HG02798 (cell line): ENCODE results near the gene CHST15.
"Not testable (repeated sequence)": the region's sequence is repeated elsewhere in the genome, so short reads cannot be mapped to it uniquely, and the experiment has no call there.

ENCODE experiments used
- ATAC-seq: cut with Tn5 transposase; IDR thresholded peaks from one replicate; pipeline ENCODE4 v1.9.1; 2021; ENCODE audit warnings: mild to moderate bottlenecking; ENCODE audit not compliant: unreplicated experiment, poor library complexity

The CHST15 gene

DNA sequence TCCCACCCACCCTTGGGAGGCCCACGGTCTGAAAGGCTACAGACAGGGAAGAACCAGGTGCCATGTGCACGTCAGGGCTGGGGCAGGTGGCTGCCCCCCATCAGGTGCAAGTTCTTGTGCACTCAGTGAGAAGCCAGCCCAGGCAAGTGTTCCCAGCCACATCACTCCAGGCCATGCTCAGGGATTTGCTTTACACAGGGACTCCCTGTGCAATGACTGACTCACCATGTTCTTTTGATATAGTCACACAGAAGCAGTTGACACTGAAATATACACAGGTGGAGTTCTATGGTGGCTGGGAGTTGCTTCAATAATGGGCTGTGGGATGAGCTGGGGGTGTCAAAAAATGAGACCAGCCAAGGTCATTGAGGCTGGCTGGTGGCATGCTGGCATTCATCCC is 8.0 kb upstream of the CHST15 start:
- no peak for ATAC-seq

DNA sequence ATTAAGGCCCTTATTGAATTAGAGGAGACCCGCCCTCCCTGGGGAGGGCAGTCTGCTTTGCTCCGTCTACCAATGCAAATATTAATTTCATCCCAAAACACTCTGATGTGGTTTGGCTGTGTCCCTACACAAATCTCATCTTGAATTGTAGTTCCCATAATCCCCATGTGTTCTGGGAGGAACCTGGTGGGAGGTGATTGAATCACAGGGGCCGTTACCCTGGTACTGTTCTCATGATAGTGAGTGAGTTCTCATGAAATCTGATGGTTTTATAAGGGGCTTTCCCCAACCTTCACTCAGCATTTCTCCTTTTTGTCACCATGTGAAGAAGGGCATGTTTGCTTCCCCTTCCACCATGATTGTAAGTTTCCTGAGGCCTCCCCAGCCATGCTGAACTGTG is 7.3 kb upstream of the CHST15 start:
- not testable (repeated sequence) for ATAC-seq

DNA sequence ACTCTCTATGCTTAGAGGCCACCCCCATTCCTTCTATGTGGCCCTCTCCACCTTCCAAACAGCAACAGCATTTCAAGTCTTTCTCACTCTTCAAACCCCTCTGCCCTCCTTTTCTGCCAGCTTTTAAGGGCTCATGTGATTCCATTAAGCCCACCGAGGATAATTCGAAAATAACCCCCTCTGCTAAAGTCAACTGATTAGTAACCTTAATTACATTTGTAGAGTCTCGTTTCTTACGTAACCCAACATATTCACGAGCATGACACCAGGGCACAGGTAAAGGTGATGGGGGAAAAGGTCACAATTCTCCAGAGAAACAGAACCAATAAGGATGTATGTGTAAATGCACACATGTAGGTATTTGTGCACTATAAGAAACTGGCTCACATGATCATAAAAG is 6.7 kb upstream of the CHST15 start:
- ATAC-seq, result no peak

DNA sequence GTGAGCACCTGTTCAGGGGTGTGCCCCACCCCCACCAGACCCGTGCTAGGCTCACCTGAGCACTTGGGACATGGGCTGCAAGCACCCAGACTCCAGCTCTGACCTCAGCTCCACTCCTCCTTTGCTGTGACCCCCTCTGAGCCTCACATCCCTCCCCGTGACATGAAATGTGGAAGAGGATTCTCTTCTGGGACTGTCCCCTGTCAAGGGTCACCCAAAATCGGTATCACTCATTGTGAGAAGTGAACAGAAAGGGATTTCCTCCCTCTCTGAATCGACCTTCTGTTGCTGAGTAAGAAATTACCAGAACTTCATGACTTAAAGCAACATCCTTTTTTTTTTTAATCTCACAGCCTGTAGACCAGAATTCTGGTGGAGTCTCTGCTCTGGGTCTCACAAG is 6.2 kb upstream of the CHST15 start:
- ATAC-seq, result no peak

DNA sequence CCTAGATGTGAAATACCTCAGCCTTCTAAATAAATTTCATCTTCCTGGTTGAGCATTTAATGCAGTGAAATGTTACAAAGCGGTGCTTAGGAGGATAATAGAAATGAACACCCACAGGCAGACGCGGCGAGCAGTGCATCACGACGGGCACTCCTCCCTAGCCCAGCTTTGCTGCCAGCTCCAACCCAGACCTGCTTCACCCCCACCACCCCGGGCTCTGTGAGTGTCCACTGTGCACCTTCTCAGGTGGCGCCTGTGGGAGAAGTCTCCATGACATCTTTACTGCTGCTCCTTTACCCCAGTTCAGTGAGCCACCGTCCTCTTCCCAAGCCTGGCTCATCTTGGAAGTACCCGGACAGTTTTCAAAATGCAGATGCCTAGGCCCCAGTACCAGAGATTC is 5.2 kb upstream of the CHST15 start:
- ATAC-seq, result no peak

DNA sequence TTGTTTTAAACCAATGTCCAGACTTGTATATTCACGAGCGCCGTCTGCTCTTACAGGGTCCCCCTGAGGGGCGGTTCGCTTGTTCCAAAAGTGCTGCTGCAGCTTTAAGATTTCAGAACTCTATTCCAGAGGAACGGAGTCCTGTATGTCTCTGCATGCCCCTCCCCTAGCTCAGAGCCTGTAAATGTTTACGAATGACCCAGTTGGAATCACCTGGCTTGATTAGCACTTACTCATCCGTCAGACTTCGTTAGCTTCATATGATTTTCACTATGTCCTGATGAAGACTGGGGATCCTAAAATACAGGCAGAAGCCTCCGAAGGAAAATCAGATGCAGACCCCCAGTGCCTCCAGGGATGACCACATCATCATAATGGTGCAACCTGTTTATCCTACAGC is 4.5 kb upstream of the CHST15 start:
- ATAC-seq, result no peak

DNA sequence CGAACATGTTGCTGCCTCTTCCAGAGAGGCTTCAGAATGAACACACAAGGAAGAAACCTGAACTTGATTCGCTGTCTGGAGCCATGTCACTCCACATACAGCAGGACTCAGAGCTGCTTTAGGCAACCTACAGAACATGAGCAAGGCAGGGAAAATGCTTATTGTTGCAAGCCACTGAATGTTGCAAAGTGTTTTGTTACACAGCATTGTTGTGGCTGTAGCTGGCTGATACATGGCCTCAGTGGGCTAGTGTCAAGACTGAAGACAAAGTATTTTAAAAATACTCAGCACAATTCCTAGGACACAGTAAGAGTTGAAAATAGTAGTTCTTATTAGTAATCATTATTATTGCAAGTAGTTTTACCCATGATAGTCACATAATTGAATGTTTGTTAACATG is 3.1 kb upstream of the CHST15 start:
- no peak for ATAC-seq

DNA sequence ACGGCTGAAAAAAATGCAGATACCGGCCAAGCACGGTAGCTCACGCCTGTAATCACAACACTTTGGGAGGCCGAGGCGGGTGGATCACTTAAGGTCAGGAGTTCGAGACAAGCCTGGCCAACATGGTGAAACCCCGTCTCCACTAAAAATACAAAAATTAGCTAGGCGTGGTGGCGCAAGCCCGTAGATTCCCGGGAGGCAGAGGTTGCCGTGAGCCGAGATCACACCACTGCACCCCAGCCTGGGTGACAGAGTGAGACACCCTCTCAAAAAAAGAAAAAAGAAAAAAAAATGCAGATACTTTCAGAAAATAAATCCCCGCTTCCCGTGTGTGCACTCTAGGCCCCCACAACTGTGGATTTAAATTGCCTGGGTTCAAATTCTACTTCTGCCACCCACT is 2.4 kb upstream of the CHST15 start:
- not testable (repeated sequence) for ATAC-seq

DNA sequence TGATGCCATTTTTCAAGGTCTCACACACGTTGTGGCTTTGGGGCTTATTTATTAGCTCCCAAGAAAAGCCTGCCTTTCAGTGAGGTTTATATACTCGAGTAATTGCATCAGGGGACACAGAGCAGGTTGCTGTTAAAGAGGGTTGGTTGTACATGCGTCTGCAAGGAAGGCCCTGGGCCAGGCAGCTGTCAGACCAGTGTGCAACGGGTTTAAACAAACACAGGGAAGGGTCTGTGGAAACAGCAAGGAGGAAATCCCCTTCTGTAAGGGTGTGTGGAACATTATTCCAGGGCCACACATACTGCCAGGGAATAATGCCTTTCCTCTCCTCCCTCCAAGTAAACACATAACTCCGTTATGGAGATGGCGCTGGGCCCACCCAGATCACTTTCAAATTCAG is 1.7 kb upstream of the CHST15 start:
- no peak for ATAC-seq

DNA sequence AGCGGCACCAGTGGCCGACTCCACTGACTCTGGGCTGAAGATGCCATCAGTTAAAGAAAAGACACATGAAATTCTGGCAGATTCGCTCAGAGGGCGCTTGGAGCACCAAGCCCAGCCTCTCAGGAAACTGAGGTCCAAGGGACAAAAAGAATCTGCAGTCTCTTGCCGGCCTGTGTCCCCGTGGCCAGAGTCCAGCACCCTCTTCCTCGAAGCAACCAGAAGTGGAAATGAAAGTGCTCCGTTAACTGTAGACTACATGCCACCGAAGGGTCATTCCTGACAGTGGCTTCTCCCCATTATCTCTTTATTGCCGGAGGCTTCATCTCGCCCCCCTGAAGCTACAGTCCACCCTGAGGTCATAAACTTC is 1.0 kb upstream of the CHST15 start:
- ATAC-seq, result no peak

DNA sequence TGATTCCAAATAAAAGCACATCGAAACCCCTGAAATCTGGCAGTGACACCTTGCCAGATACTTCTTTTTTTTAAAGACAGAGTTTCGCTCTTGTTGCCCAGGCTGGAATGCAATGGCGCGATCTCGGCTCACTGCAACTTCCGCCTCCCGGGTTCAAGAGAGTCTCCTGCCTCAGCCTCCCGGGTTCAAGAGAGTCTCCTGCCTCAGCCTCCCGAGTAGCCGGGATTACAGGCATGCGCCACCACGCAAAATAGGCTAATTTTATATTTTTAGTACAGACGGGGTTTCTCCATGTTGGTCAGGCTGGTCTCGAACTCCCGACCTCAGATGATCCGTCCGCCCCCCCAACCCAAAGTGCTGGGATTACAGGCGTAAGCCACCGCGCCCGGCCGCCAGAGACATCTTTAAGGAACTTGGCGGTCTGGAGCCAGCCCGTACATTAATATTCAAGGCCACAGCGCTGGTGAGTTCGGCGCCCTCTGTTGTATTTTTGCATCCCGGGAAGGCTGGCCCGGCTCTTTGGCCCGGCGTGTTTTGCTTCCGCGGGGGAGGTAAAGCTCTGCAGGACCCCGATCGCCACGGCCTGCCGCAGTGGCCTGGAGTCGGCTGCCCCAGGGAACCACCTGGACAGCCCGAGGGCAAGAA is 498 bp upstream of the CHST15 start:
- ATAC-seq, result not testable (repeated sequence)

DNA sequence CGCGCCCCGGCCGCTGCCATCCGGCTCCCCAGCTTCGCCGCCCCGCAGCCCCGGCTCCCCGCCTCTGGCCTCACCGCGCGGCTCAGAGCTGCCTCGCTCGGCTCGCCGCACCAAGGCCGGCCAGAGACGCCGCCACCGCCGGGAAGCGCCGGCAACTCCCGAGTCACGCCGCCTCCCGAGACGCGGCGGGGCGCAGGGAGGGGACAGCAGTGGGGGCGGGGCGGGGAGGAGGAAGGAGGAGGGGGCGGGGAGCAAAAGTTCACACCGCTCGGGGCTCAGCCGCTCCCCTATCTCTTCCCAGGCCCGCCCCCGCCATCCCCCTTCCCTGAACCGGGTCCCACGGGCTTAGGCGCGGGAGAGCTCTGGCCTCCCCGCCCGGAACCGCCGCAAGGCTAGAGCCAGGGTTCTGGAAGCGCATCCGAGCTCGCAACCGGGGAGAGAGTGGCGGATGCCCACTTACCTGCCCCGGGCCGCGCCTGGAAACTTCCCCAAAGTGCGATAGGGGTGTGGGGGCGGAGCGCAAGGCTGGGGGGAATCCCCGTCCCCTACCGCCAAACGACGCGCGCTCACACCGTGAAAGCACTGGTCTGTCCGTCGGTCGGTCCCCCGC is 1.0 kb downstream of the CHST15 start:
- ATAC-seq, result peak; percentile 46

DNA sequence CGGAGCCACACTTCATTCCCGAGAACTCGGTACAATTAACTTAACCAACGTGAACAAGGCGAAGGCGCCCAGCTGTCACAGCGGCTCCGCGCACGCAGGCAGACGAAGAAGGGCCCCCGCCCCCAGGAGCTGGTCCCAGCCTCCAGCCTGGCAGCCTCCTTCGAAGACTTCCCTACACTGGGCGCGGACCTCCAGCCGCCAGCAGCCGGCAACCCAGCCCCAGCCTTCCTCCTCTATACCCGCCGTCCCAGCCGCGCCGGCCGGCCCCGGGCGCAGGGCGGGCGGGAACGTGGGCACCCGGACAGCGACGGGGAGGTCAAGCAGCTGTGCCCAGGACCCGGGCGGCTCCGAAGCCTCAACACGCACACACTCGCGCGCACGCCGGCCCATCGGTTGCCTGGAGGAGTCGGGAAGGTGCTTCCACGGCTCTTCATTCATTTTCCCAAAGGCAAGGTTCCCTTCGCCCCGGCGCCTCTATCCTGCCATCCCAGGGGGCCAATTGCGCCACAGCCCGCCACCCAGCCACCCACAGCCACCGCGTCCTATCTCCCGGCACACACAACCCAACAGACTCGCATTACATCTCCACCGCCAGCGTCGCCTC is 1.6 kb downstream of the CHST15 start:
- ATAC-seq, result no peak

DNA sequence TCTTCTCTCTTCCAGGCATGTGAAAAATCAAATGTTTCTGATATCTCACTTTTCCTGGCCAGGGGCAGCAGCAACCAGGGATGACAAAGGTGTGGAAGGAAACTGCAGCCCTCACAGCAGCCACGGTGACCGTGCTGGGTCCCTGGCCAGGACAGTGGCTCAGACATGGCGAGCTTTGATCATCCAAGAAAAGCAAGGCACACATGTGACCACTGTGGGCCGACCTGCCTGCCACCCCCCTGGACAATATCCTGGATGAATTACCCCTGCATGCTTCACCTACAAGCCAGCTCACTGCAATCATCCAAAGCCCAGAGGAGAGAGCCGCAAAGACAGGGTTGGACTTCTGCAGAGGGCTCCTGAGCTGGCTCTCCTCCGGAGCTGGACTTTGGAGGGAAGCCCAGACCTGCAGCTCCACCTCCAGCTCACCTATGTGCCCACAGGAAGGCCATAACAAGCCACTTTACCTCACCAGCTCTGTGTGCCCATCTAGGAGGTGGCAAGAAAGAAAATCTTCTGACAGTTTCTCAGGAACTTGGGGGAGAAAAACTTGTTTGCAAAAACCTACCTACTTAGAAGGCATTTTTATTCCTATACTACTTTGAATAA is 2.7 kb downstream of the CHST15 start:
- no peak for ATAC-seq

DNA sequence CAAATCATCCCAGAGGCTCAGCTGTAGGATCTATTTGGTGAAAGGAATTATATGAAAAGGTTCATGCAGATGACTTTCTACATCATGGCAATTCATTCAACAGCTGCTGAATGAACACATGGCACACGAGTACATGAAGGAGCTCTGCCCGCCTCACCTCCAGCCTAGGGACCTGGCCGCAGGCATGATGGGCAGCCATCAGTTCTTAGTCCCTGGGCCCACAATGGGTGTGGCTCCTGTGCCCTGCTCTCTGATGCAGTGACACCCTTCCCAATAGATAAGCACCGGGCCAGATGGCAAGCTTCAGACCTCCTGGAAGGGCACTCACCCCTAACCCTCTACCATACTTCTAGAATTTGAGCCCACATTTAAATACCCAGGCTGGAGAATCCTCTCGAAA is 3.5 kb downstream of the CHST15 start:
- ATAC-seq, result no peak

DNA sequence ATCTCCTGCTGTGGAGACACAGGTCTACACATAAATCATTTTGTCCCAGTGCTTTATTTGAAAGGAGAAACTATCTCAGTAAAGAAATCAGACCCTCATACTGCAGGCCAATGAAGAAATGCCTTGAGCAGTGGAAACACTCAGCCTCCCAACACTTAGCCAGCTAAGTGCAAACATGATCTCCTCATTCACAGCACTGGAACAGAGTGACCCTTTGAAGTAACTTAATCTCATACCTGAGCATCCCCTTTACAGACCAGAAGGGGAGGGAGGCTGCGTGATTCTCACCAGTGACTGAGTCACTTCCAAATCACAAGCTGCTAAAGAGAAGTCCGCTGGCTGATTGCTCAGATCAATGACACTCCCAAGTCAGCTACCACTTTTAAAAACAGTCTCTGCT is 4.5 kb downstream of the CHST15 start:
- no peak for ATAC-seq

DNA sequence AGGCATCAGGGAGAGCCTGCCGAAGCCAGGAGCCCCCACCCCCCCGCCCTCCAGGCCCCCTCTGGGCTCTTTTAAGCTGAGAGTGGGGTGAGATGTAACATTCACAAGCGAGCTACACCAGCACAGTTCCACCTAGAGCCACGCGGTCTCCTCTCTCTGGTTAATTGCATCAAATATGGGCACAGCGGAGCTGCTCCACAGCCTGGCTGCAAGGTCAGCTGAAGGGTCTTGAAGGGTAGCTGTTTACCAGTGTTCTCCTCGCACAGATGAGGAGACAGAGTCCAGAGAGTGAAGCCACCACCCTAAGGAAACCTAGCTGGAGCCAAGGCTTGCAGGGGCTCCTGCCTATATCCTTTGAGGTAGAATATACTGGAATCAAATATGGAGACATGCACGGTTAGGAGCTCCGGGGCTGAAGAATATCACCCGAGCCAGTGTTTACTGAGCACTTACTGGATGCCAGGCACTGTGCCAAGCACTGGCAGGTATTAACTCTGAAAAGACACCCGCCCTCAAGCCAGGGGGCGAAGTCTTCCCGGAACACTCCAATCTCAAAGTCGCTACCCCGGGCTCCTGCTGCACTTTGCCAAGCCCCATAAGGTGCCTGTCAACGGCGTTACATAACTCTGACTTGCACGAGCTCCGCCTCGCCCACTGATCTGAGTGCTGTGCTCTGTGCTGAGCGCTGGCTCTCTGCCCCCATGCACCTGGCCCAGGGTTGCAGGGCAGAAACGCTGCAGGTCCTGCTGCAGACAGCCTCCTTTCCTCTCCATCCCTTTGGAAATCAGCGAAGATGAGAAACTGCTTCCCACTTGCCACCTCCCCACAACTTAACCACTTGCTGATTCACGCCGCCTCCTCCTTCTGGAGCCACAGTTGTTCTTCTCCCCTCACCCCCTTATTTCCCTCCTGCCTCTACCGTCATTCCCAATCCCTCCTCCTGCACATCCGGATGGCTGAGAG is 5.4 kb downstream of the CHST15 start:
- ATAC-seq, result no peak

DNA sequence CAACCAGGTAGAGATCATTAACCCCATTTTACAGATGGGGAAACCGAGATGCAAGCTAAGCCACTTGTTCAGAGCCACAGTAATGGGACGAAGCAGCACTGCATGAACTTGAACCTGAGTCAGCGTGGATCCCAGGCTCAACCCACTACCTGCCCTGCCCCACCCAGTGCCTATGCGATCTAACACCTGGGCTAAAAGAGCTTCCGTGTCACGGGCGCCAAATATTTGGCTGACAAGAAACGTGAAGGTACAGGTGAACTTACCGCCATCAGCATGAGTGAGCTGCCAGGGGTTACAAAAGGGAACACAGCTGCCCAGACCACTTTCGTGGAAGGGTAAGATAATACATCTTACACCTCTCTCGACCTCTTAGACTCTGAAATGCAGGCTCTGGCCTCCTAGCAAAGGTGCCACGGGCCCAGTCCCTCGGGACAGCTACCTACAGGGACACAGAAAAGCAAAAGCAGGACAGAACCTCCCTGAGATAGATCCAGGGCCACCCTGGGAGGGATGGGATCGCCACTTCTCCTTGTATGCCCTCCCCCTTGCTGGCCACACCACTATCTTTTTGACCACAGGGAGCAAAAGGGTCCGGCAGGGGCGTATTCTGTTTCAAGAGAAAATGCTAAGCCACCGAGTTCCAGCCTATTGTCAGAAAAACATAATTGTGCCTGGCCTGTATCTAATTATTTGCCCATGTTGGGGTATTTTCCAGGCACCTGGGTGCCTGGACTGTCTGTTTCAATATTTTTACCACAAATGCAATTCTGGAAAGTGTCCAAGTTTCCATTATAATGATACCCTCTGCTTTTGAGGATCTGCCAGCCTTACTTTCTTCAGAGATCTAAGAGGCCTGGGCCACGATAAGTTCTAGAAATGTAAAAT is 6.4 kb downstream of the CHST15 start:
- no peak for ATAC-seq

DNA sequence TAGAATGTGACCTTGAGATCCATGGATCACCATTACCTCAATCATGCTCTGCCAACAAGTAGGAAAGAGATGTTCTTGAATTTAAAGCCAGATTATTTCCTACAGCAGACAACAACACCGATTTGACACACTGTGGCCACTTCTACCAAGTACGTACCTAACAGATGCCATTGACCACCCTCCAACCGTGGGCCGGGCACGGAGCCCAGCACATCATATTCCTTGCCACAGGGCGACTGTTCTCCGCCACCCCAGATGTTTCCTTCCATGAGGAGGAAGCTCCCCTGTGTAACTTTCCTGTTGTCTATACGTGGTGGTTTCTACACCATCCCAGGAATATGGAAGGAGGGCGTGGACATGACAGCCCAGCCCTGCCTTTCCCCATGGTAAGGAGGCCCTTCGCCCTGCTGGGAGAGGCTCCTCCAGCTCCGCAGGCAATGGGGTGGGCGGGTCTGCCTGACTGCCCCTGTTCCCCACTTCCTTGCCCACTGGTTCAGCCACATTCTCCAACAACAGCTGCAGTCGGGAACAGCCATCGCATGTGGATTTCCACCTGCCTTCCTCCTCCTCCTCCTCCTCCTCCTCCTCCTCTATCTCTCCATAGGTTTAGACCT is 7.2 kb downstream of the CHST15 start:
- no peak for ATAC-seq
